ENCODE results near the gene STRIP1.
"Not testable (repeated sequence)": the region's sequence is repeated elsewhere in the genome, so short reads cannot be mapped to it uniquely, and the experiment has no call there.

The STRIP1 gene

DNA sequence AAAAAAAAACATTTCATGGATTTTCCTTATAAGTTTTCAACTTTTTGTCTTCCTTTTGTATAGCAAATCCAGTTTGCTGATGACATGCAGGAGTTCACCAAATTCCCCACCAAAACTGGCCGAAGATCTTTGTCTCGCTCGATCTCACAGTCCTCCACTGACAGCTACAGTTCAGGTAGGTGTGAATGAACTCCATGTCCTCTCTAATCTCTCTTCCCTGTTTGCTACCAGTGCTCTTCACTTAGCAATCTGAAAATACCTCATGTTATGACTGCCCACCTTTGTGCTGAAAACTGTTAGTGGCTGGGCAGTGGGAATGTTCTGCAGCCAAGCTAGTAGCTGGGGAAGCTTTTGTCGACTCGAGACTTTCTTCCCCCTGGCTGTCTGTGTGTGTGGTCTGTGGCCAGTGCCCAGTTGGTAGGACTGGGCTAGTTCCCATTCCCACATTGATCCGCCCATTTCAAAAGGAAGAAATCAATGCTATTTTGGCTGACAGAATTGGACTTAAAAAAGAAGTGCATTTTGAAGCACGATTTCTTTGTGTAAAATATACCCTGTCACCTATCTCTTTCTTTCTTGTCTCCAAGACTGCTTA is 25.4 kb upstream of the STRIP1 start:
- DNase-seq, result peak in 6 of 56 donors; percentile 13 to 32 (median 24)

DNA sequence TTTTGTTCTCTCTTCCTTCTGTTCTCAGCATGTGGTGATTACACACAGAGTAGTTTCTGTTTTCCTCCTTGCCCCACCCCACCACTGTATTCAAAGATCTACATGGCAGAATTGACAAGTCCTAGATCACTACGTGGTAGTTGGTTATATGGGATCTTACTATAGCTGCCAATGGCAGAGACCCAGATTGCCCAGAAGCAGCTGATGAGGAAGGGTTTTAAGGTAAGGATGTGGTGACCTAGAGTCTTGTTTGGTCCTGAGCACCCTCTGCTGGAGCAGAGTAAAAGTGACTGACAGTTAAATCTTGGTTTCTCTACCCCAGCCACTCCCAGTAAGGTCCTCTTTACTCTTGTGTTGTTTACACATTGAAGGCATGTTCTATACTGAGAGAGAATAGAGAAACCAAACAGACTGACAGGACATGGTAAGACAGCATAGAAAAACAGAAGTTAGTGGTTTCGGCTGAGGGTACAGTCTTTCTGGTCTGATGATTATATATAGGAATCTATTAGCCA is 22.8 kb upstream of the STRIP1 start:
- peak in 7 of 56 donors; percentile 10 to 47 (median 28) for DNase-seq

DNA sequence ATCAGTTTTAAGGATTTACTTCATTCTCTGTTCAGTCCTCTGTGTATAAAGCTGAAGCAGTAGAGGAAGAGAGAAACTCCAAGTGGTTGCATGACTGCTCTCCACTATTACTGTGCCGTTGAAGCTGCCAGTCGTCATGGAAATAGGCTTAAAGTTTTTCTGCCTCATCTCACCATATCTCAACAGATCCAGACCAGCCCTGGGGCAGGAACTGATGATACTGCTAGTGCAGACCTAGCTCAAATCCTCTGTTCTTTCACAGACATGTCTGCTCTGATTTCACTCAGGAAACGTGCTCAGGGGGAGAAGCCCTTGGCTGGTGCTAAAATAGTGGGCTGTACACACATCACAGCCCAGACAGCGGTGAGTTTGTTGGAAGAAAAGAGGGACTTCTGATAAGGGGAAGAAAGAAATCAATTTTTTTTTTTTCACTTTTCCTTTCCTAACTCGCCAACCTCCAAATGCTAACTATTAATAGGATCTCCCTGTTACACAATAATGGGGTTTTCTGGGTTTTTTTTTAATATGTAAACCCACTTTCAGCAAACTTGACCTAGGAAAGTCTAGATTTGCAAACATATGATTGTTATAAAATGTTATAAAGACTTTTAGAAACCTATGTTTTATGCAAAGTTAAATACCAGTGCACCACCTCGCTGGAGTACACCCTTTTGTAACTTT is 22.2 kb upstream of the STRIP1 start:
- no peak for DNase-seq

DNA sequence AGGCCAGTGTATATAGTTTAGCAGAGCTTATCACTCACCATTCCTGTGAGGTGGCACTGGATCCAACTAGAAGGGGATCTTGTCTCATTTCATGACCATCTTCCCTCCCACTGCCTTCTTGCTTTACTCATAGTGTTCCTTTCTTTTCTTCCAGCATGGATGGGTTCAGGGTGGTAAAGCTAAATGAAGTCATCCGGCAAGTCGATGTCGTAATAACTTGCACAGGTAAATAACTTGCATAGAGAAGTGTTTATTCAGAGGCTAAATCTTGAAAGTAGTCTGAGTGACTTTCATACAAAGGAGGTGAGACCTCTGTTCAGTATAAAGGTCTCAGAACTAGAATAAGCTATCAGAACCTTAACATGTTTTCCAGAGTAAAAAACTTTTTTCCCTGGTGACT is 16.6 kb upstream of the STRIP1 start:
- DNase-seq, result no peak

DNA sequence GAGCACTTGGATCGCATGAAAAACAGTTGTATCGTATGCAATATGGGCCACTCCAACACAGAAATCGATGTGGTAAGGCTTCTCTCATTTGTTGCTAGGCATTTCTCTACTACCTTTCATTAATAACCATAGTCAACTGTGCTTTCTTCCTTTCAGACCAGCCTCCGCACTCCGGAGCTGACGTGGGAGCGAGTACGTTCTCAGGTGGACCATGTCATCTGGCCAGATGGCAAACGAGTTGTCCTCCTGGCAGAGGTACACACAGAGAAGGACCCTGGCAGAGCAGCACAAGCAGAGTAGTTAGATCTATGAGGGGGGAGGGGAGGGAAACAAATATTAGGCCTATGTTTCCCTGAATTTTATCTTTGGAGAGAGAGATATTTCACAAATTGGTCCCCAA is 16.0 kb upstream of the STRIP1 start:
- no peak for DNase-seq

DNA sequence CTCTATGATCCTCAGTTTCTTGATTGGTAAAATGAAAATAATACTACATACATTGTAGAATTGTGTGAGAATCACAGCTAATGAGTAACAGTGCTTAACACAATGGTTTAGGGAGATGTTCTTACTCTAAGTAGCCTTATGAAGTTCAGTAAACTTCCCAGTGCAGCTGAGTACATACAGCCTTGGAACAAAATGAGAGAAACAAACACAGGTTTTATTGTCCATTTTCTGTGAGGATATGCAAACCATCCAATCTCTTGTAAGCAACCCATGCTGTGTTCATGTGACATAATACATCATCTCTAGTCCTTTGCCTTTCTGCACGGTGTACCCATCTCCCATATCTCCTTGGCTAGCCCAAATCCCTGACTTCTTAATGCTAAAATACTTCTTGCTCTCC is 14.7 kb upstream of the STRIP1 start:
- no peak for DNase-seq

DNA sequence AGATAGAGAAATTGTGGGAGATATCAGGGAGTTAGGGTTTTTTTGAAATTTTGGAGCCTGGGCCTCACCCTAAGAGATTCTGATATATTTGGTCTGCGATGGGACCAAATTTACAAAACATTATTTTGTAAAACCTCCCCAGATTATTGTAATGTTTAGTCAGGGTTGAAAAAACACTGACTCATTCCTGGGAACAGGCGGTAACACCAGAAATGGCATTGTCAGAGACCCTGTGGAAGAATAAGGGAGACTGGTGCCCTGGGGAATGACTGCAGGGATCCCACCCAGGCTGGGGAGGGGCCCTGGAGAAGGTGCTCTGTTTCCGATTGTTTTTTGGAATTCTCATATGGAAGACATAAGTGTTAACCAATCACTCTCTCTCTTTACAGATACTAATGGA is 13.1 kb upstream of the STRIP1 start:
- DNase-seq, result no peak

DNA sequence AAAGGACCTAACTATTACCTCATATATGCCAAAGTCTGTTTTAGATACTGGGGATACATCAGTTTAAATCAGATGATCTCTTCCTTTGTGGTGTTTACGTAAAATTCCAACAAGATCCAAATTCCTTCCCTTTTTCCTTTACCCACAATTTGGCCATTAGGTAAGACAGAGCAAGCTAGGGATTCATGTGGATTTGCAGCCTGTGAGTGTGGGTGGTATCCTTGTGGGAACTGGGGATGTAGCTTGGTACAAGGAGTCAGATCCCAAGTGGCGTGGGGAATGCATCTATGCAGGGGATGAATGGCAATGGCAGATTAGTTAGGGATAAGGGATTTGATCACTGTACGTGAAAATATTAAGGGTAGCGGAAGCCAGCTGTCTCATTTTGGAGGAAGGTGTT is 9.8 kb upstream of the STRIP1 start:
- DNase-seq, result no peak

DNA sequence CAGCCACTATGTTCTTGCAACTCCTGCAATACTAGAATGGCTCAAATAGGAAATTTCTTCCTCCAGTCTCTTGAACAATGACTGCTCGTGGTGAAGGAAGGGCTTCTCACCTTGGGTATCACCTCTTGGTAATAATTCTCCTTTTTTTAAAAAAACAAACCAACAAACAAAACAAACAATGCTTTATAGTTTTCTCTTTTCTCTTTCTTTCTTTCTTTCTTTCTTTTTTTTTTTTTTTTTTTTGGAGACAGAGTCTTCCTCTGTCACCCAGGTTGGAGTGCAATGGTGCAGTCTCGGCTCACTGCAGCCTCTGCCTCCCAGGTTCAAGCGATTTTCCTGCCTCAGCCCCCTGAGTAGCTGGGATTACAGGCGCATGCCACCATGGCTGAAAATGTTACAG is 3.7 kb upstream of the STRIP1 start:
- DNase-seq, result not testable (repeated sequence)

DNA sequence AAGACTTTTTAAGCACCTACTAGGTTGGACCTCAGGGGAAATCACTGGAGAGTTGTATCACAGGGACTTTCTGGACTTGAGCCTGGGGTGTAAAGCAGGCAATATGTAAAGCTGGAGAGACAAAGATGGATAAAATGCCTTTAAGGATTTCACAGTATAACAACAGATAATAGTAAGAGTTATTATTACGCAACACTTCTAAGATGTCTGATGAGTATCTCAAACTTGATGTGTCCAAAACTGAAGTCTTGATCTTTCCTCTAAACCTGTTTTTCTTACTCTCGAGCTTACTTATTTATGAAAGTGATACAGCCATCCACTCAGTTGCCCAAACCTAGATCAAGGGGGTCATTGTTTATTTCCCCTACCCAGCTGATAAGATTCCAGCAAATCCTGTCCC is 2.1 kb upstream of the STRIP1 start:
- no peak for DNase-seq

DNA sequence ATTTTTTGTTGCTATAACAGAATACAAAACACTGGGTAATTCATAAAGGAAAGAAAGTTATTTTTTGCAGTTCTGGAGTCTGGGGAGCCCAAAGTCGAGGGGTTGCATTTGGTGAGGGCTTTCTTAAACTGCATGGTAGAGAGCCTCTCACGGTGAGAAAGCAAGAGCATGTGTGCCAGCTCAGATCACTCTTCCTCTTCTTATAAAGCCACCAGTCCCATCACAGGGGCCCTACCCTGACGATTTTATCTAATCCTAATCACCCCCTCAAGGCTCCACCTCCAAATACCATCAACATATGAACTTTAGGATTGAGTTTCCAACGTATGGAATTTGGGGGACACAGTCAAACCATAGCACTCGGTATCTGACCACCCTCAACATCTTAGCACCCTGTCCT is 1.0 kb upstream of the STRIP1 start:
- no peak for DNase-seq

DNA sequence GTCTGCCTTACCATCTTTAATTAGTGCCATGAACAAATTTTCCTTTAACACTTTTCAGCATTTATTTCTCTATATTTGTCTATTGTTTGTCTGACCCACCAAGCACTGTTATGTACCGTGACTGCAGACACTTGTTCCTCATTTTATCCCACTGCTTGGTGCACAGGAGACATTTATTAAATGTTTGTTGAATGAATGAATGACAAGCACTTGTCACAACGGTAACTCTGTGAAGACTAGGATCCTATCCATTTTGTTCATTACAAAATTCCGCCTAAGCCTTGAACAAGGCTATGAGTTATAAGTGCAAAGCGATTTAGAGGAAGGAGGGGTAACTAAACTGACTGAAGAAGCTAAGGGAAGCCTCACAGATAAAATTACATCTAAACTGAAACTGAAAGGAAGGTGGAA is 379 bp upstream of the STRIP1 start:
- no peak for DNase-seq

DNA sequence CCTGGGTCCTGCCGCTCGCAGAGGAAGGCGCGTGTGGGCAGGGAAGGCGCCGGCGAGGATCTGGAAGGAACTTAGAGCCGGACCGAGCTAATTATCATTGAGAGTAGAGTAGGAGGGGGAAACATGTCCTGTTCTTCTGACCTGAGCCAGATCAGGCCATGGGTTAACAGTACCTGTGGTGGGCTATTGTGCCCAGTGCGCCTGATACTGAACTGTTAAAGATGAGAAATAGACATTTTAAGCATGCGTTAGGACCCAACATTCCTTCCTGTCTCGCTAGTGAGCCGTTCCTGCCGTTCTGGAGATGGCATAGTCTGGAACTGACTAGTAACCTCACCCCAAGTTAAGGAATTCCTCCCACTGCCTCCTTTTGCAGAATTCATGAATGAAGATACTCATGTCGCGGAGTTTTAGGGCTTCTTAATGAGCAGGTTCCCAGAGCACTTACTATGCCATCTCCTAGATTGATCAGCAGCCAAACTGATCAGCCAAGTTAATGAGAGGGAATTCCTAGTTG is 870 bp downstream of the STRIP1 start:
- peak in 1 of 56 donors; percentile 44 for DNase-seq

DNA sequence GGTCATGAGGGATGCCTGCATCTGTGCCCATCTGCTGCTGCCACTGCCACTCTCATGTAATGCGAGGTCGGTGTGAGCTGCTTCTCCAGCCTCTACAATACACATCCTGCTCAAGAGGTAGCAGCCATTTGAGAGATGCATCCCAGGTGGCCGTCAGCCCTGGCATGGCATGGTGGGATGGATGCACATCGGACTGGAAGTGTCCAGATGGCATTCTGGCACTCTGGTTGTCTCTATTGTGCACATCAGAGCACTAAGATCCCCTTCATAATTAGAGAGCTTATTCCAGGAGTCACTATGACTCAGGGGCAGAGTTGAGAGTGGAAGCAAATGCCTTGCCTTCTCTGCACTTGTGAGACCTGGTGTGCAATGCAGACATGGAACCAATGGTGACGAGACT is 3.8 kb downstream of the STRIP1 start:
- DNase-seq, result no peak

DNA sequence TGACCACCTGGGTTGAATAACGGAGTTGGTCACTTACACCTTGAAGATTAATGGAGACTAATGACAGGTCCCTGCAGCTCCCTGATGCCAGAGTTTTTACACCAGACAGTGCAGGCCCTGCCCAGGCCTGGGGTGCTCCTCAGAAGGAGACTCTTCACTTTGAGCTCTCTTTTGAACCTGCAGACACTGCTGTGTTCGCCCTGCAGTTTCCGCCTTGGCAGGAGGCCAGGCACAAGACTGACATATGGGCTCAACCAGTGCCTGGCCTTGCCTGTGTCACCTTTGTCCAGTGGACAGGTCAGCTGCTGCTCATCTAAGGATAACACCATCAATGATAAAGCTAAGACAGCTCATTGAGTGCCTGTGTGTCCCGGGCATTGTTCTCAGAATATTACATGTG is 5.2 kb downstream of the STRIP1 start:
- no peak for DNase-seq

DNA sequence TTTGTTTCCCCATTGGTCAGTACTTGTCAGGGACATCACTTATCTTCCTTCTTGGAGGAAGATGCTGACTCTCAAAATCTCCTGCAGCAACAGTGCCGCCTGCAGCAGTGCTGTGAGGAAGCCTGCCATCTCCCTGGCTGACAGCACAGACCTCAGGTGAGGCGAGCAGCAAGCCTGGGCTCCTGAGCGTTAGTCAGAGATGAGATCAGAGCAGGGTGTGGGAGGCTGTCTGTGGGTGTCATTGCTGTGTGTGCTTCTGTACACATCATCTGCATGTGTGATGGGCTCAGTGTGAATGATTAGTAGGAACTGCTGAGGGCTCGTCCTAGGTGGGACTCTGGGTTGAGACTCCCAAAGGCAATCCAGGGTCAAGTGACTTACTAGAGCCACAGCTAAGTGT is 6.1 kb downstream of the STRIP1 start:
- peak in 5 of 56 donors; percentile 9 to 27 (median 18) for DNase-seq

DNA sequence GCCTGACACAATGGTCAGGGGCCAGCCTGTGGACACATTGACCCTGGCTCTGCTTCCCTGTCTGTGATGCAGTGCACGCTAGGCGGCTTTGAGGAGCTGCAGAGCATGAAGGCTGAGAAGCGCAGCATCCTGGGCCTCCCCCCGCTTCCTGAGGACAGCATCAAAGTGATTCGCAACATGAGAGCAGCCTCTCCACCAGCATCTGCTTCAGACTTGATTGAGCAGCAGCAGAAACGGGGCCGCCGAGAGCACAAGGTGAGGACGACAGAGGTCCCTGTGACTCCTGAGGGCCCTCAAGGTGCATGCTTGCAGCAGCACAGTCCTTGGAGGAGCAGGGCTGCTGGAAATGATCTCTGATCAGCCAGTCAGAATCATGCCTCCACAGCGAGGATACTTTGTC is 8.6 kb downstream of the STRIP1 start:
- no peak for DNase-seq

DNA sequence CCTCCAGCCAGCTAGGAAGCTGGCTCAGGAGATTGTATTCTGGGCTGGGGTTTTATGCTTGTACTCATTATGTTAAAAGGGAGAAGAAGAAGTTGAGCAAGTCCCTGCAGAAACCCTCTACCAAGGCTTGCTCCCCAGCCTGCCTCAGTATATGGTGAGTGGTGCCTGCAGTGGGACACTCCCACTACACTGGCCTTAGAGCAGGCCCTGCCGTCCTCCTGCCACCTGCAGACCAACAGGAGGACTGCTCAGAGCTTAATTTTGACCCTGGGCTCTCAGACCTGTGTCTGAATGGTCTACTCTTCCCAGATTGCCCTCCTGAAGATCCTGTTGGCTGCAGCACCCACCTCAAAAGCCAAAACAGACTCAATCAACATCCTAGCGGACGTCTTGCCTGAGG is 13.0 kb downstream of the STRIP1 start:
- DNase-seq, result no peak

DNA sequence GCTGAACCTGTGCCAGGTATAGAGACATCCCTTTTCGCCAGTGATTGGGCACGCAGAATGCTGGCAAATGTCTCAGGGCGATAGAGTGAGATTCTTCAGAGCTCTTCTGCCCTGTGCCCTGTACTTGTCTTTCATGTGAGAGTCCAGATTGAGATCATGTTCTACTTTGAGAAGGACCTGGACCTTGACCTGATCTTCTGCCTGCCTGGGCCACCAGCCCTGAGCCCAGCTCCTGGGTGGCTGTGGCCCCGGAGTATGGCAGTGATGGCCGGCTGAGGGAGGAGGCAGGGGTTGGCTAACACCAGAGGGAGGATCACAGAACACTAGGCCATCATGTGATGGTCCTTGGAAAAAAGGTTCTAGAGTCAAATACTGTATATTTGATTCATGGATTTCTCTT is 13.8 kb downstream of the STRIP1 start:
- no peak for DNase-seq

DNA sequence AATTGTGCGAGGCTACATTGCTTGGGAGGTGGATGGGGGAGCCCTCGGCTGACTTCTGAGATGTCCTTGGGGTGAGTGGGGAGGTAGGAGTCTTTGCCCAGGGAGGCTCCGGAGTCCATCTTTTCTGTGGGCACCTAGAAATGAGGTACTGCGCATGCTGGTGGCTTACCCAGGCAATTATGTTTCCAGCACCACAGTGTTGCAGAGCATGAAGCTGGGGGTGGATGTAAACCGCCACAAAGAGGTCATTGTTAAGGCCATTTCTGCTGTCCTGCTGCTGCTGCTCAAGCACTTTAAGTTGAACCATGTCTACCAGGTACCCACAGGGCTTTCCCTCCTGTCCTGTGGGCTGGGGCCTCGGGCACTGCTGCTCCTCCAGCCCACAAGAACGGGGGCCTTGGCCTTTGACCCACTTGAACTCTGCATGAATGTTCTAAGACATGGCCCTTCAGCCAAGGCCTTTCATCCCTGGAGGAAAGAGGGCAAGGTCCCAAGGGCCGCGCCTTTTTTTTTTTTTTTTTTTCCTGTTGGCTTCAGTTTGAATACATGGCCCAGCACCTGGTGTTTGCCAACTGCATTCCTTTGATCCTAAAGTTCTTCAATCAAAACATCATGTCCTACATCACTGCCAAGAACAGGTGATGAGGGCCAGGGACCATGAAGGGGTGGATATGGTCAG is 14.6 kb downstream of the STRIP1 start:
- peak in 18 of 56 donors; percentile 4 to 57 (median 34) for DNase-seq

DNA sequence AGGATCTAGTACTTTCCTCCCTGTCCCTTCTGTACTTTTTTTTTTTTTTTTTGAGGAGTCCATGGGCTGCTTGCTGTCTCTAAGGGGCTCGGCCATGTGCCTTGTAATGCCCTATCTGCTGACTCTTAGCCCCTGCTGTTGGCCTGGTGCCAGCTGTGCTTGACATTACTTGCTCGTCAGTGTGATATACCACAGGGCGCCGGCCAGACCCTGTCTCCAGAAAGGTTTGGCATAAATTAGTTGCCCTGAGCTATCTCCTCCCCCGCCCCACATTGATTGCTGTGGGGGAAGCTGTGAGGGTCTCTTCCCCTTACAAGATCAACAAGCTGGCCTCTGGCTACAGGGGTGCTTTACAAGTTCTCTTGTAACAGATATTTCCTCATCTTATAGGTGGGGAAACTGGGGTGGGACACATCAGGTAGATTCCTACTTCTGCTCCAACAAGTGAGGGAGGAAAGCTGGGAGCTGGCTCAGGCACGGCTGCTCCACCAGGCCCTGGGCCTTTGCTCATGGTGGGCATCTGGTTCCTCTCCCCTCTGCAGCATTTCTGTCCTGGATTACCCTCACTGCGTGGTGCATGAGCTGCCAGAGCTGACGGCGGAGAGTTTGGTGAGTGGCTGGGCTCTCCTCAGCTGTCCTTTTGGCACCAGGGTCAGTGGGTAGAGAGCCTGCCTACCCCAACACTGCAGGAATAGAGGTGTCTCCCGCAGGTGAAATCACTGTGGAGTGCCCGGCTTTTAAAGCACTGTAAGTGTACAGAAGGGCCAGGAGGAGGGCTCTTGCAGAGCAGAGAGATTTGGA is 15.6 kb downstream of the STRIP1 start:
- DNase-seq, result no peak
